HT-29 (cell line): ENCODE measurements around the gene ZNF695. TPM values are rescaled to one million over a fixed set of nuclear protein-coding genes. Genes with fewer than 3 reads are reported as not detected.
"Not testable (repeated sequence)": the region's sequence is repeated elsewhere in the genome, so short reads cannot be mapped to it uniquely, and the experiment has no call there.

Experiments
- DNase-seq: peaks from one replicate; pipeline ENCODE4 v3.0.0-alpha.2; 2015; ENCODE audit warnings: low spot score
- total RNA-seq: library from RNA; depleted of rRNA; stranded (reverse); fragments of >200 nt; shearing (Covaris generic); gene quantifications from 2 replicates; pipeline ENCODE4 v1.2.3, GENCODE V29; 2014; rRNA removed

ZNF695 gene
- 6.0 and 8.1 TPM in 2 replicates for total RNA-seq

- DNase-seq = peak; percentile 99
These were observed at the start of gene ZNF695 for GRCh38 chr1:247007511-247008405. Gene ZNF695, minus strand, starts transcription at chr1:247008057. Its CDS starts 149 bp downstream, at chr1:247007908.

- no peak for DNase-seq
These were observed 48.2 kb upstream of the ZNF695 start for GRCh38 chr1:247056071-247056470.

GRCh38 chr1:247054992-247055415 is 47.1 kb upstream of the ZNF695 start:
- DNase-seq = no peak

GRCh38 chr1:247047702-247048101 is 39.8 kb upstream of the ZNF695 start:
- no peak for DNase-seq

- no peak for DNase-seq
These were observed 39.4 kb upstream of the ZNF695 start for GRCh38 chr1:247047260-247047659.

- DNase-seq = no peak
These were observed 35.5 kb upstream of the ZNF695 start for GRCh38 chr1:247043406-247043805.

- no peak for DNase-seq
These were observed 29.9 kb upstream of the ZNF695 start for GRCh38 chr1:247037511-247038320.

- DNase-seq = not testable (repeated sequence)
These were observed 24.4 kb upstream of the ZNF695 start for GRCh38 chr1:247032306-247032705.

- DNase-seq = not testable (repeated sequence)
These were observed 16.8 kb upstream of the ZNF695 start for GRCh38 chr1:247024658-247025057.

- no peak for DNase-seq
These were observed 5.5 kb upstream of the ZNF695 start for GRCh38 chr1:247013391-247013790.

GRCh38 chr1:247008406-247008799 is 546 bp upstream of the ZNF695 start:
- DNase-seq = no peak

GRCh38 chr1:247004081-247004480 is 3.8 kb downstream of the ZNF695 start:
- DNase-seq = not testable (repeated sequence)

GRCh38 chr1:246989901-246990300 is 18.0 kb downstream of the ZNF695 start:
- DNase-seq = no peak

GRCh38 chr1:246988316-246988715 is 19.5 kb downstream of the ZNF695 start:
- no peak for DNase-seq

GRCh38 chr1:246987083-246987690 is 20.7 kb downstream of the ZNF695 start:
- peak; percentile 23 for DNase-seq

GRCh38 chr1:246978785-246979184 is 29.1 kb downstream of the ZNF695 start:
- no peak for DNase-seq

- DNase-seq = no peak
These were observed 29.6 kb downstream of the ZNF695 start for GRCh38 chr1:246978281-246978680.

- DNase-seq = no peak
These were observed 35.9 kb downstream of the ZNF695 start for GRCh38 chr1:246971969-246972368.

- peak; percentile 19 for DNase-seq
These were observed 36.7 kb downstream of the ZNF695 start for GRCh38 chr1:246971090-246971721.

- no peak for DNase-seq
These were observed 38.2 kb downstream of the ZNF695 start for GRCh38 chr1:246969621-246970020.

GRCh38 chr1:246966502-246966901 is 41.4 kb downstream of the ZNF695 start:
- no peak for DNase-seq
